GM23248 (cell line): ENCODE measurements around the gene AMN1.

Experiments
- EZH2 ChIP-seq: fragments of 200-600 bp; sonication (generic); IDR thresholded peaks from 2 replicates; pipeline ENCODE4 v1.6.1; 2018; ENCODE audit warnings: antibody characterized with exemption, mild to moderate bottlenecking; ENCODE audit not compliant: insufficient read depth, poor library complexity, severe bottlenecking
- EZH2phosphoT487 ChIP-seq: fragments of 200-600 bp; sonication (generic); IDR thresholded peaks from 2 replicates; pipeline ENCODE4 v1.6.1; 2018; ENCODE audit warnings: antibody characterized with exemption, moderate library complexity, mild to moderate bottlenecking, low read depth; ENCODE audit not compliant: insufficient read depth

- TF ChIP-seq EZH2 (no peak), EZH2phosphoT487 (no peak)
These were observed 66.5 kb downstream of the AMN1 start for GRCh38 chr12:31662176-31662849.
